H9 (cell line): ENCODE measurements around the gene FAM81A. TPM values are rescaled to one million over a fixed set of nuclear protein-coding genes. Genes with fewer than 3 reads are reported as not detected.

Experiments
- DNase-seq: peaks from one replicate; pipeline ENCODE4 v3.0.0-alpha.2; 2017
- H2AFZ ChIP-seq: one replicate; pipeline ENCODE4 v1.6.1; 2013; ENCODE audit warnings: mild to moderate bottlenecking, low read length, control low read depth, moderate library complexity
- H2AK5ac ChIP-seq: 2 replicates; pipeline ENCODE4 v1.6.1; 2013; ENCODE audit warnings: low read length, control low read depth, mixed read lengths; ENCODE audit not compliant: insufficient read length
- H2BK120ac ChIP-seq: one replicate; pipeline ENCODE4 v1.6.1; 2013; ENCODE audit warnings: low read depth, mild to moderate bottlenecking, low read length, control low read depth, inconsistent platforms; ENCODE audit not compliant: poor library complexity, severe bottlenecking
- H2BK12ac ChIP-seq: 2 replicates; pipeline ENCODE4 v1.6.1; 2013; ENCODE audit warnings: low read length, control low read depth, mixed read lengths, low read depth; ENCODE audit not compliant: insufficient read length
- H2BK15ac ChIP-seq: 2 replicates; pipeline ENCODE4 v1.6.1; 2013; ENCODE audit warnings: low read depth, low read length, control low read depth
- H2BK20ac ChIP-seq: one replicate; pipeline ENCODE4 v1.6.1; 2013; ENCODE audit warnings: low read depth, mild to moderate bottlenecking, low read length, control low read depth, inconsistent platforms; ENCODE audit not compliant: poor library complexity, severe bottlenecking
- H2BK5ac ChIP-seq: 2 replicates; pipeline ENCODE4 v1.6.1; 2013; ENCODE audit warnings: low read length, control low read depth, mixed read lengths; ENCODE audit not compliant: insufficient read length
- H3K14ac ChIP-seq: 2 replicates; pipeline ENCODE4 v1.6.1; 2013; ENCODE audit warnings: low read length, control low read depth; ENCODE audit not compliant: insufficient read depth
- H3K18ac ChIP-seq: 2 replicates; pipeline ENCODE4 v1.6.1; 2013; ENCODE audit warnings: low read depth, mild to moderate bottlenecking, mixed read lengths, low read length, control low read depth; ENCODE audit not compliant: insufficient read length
- H3K23ac ChIP-seq: 2 replicates; pipeline ENCODE4 v1.6.1; 2013; ENCODE audit warnings: low read length, control low read depth, mixed read lengths, low read depth; ENCODE audit not compliant: insufficient read length
- H3K23me2 ChIP-seq: 2 replicates; pipeline ENCODE4 v1.6.1; 2013; ENCODE audit warnings: low read depth, mild to moderate bottlenecking, mixed read lengths, low read length, control low read depth; ENCODE audit not compliant: insufficient read length, poor library complexity, severe bottlenecking
- H3K27ac ChIP-seq: 2 replicates; pipeline ENCODE4 v1.5.1; 2013; ENCODE audit warnings: low read length, control low read depth, mixed read lengths, low read depth; ENCODE audit not compliant: insufficient read length
- H3K27me3 ChIP-seq: 2 replicates; pipeline ENCODE4 v1.6.1; 2013; ENCODE audit warnings: low read length, control low read depth, inconsistent platforms; ENCODE audit not compliant: insufficient read depth
- H3K4ac ChIP-seq: 2 replicates; pipeline ENCODE4 v1.6.1; 2013; ENCODE audit warnings: low read depth, mild to moderate bottlenecking, control low read depth, inconsistent platforms, low read length, moderate library complexity
- H3K4me1 ChIP-seq: 2 replicates; pipeline ENCODE4 v1.6.1; 2013; ENCODE audit warnings: low read length, control low read depth, inconsistent platforms; ENCODE audit not compliant: insufficient read depth
- H3K4me2 ChIP-seq: 2 replicates; pipeline ENCODE4 v1.6.1; 2013; ENCODE audit warnings: low read length, control low read depth, mixed read lengths; ENCODE audit not compliant: insufficient read length, insufficient read depth
- H3K56ac ChIP-seq: 2 replicates; pipeline ENCODE4 v1.6.1; 2013; ENCODE audit warnings: low read depth, mild to moderate bottlenecking, mixed read lengths, low read length, control low read depth; ENCODE audit not compliant: insufficient read length
- H3K79me1 ChIP-seq: 2 replicates; pipeline ENCODE4 v1.6.1; 2013; ENCODE audit warnings: low read depth, mild to moderate bottlenecking, moderate library complexity, low read length, control low read depth, inconsistent platforms; ENCODE audit not compliant: insufficient read depth, poor library complexity, severe bottlenecking
- H3K79me2 ChIP-seq: 2 replicates; pipeline ENCODE4 v1.6.1; 2013; ENCODE audit warnings: low read length, control low read depth, inconsistent platforms; ENCODE audit not compliant: insufficient read depth
- H3K9ac ChIP-seq: 2 replicates; pipeline ENCODE4 v1.6.1; 2013; ENCODE audit warnings: low read length, control low read depth, mixed read lengths; ENCODE audit not compliant: insufficient read length; ENCODE audit errors: extremely low read depth
- H3K9me3 ChIP-seq: one replicate; pipeline ENCODE4 v1.6.1; 2013; ENCODE audit warnings: low read depth, low read length, inconsistent platforms; ENCODE audit not compliant: control insufficient read depth
- H3T11ph ChIP-seq: one replicate; pipeline ENCODE4 v1.6.1; 2013; ENCODE audit warnings: mild to moderate bottlenecking, low read length, control low read depth, inconsistent platforms
- H4K20me1 ChIP-seq: one replicate; pipeline ENCODE4 v1.6.1; 2013; ENCODE audit not compliant: control insufficient read depth, insufficient read length, insufficient read depth
- H4K5ac ChIP-seq: 2 replicates; pipeline ENCODE4 v1.6.1; 2013; ENCODE audit warnings: low read depth, mild to moderate bottlenecking, mixed read lengths, low read length, control low read depth; ENCODE audit not compliant: insufficient read length
- H4K8ac ChIP-seq: replicated peaks from 2 replicates; pipeline ENCODE4 v1.6.1; 2013; ENCODE audit warnings: low read length, control low read depth, mixed read lengths, low read depth; ENCODE audit not compliant: insufficient read length
- H4K91ac ChIP-seq: 2 replicates; pipeline ENCODE4 v1.6.1; 2013; ENCODE audit warnings: low read depth, mild to moderate bottlenecking, moderate library complexity, mixed read lengths, low read length, control low read depth; ENCODE audit not compliant: insufficient read length
- H3K27ac Mint-ChIP-seq, 3 experiments: 2 replicates in 2 of 3; 3 replicates in 1 of 3; pipeline ENCODE4 v1.8.0; 2020 to 2021; ENCODE audit warnings: mixed read lengths in 3 of 3, mild to moderate bottlenecking in 1 of 3, moderate library complexity in 1 of 3
- H3K27me3 Mint-ChIP-seq: 2 replicates; pipeline ENCODE4 v1.8.0; 2021; ENCODE audit warnings: low read depth, mild to moderate bottlenecking, moderate library complexity, mixed read lengths
- H3K36me3 Mint-ChIP-seq, 3 experiments: 2 replicates in 2 of 3; 3 replicates in 1 of 3; pipeline ENCODE4 v1.8.0; 2020 to 2021; ENCODE audit warnings: low read depth in 3 of 3, mixed read lengths in 3 of 3; ENCODE audit not compliant: insufficient read depth in 1 of 3
- H3K4me1 Mint-ChIP-seq, 2 experiments: 2 replicates each; pipeline ENCODE4 v1.8.0; 2020; ENCODE audit warnings: mixed read lengths in 2 of 2
- H3K4me3 Mint-ChIP-seq, 2 experiments: 2 replicates in 1 of 2; 3 replicates in 1 of 2; pipeline ENCODE4 v1.8.0; 2020 to 2021; ENCODE audit warnings: mild to moderate bottlenecking in 2 of 2, mixed read lengths in 2 of 2, moderate library complexity in 1 of 2
- H3K9me3 Mint-ChIP-seq, 2 experiments: 2 replicates in 1 of 2; 3 replicates in 1 of 2; pipeline ENCODE4 v1.8.0; 2020; ENCODE audit warnings: mild to moderate bottlenecking in 2 of 2, mixed read lengths in 2 of 2, moderate library complexity in 1 of 2
- CTCF ChIP-seq: fragments of 200-600 bp; sonication (generic); conservative IDR thresholded peaks from 3 replicates; pipeline ENCODE4 v1.8.0; 2021; ENCODE audit warnings: antibody characterized with exemption, mild to moderate bottlenecking
- WGBS: extraction: QIAGEN DNeasy Blood & Tissue Kit; methylation state at CpG from one replicate; pipeline ENCODE4 v1.1.7; 2013; ENCODE audit warnings: missing lambda C conversion rate, low lambda C conversion rate, mixed read lengths; ENCODE audit not compliant: insufficient read length; ENCODE audit errors: extremely low coverage; 5-methylcytosine and 5-hydroxymethylcytosine counted together
- total RNA-seq: library from RNA; stranded (reverse); gene quantifications from 2 replicates; pipeline ENCODE4 v1.2.1, GENCODE V29; 2021

The FAM81A gene
- total RNA-seq, 1 experiment from 2014 or later = 1.7 TPM

- H2BK120ac ChIP-seq = no peak overlapping the region
- H2BK15ac ChIP-seq = no peak overlapping the region
- no peaks in the 10 kb centered on the region for H3K23me2 ChIP-seq
- WGBS = no CpG with 5 or more reads among the region's 9 CpGs
- no peak overlapping the region for H3K23ac ChIP-seq
- H3K4me3 Mint-ChIP-seq = no peak overlapping the region; a peak in 1 of 5 replicates
- H3K27me3 Mint-ChIP-seq = peaks cover 92% of the 10 kb centered on the region
- no peak overlapping the region for H3K56ac ChIP-seq
- no peak overlapping the region for H4K91ac ChIP-seq
- H3K9me3 Mint-ChIP-seq = peaks cover 10 to 12% of the 10 kb centered on the region in 2 experiments
- no peak overlapping the region for H3K4ac ChIP-seq
- no peaks in the 10 kb centered on the region for H3K79me1 ChIP-seq
- H2BK20ac ChIP-seq = no peak overlapping the region
- H4K5ac ChIP-seq = no peak overlapping the region
- H2AK5ac ChIP-seq = no peak overlapping the region
- H2BK12ac ChIP-seq = no peak overlapping the region
- H3K9me3 ChIP-seq = no peaks in the 10 kb centered on the region
- H3K79me2 ChIP-seq = no peaks in the 10 kb centered on the region
- no peak overlapping the region for H3K9ac ChIP-seq
- peaks cover 12 to 21% of the 10 kb centered on the region in 2 experiments for H3K4me1 Mint-ChIP-seq
- H3T11ph ChIP-seq = no peak overlapping the region
- H3K4me1 ChIP-seq = no peaks in the 10 kb centered on the region
- H3K27me3 ChIP-seq = no peaks in the 10 kb centered on the region
- peaks cover 0 to 12% (median 7%) of the 10 kb centered on the region in 3 experiments; a peak in 4 of 7 replicates for H3K36me3 Mint-ChIP-seq
- H3K18ac ChIP-seq = no peak overlapping the region
- no peak overlapping the region for H2AFZ ChIP-seq
- H3K4me2 ChIP-seq = no peak overlapping the region
- TF ChIP-seq CTCF = no peak
- no peak overlapping the region for H2BK5ac ChIP-seq
- H4K20me1 ChIP-seq = no peaks in the 10 kb centered on the region
- H3K14ac ChIP-seq = no peak overlapping the region
- H3K27ac ChIP-seq = no peak overlapping the region
- DNase-seq = no peak
- no peak overlapping the region for H4K8ac ChIP-seq
- no peak overlapping the region; a peak in 1 of 7 replicates for H3K27ac Mint-ChIP-seq
Measured at GRCh38 chr15:59543721-59544547, 105.9 kb downstream of the FAM81A start.
